AG04450 (cell line): Measurements from ENCODE around the gene FHIT. TPM values are rescaled to one million over a fixed set of nuclear protein-coding genes. Genes with fewer than 3 reads are reported as not detected.

Experiments used
- CTCF ChIA-PET: fragments of 300-600, 350-600 bp; formaldehyde crosslinking; extraction: SDS; loops from one replicate; lab custom pipeline; 2022; ENCODE audit warnings: antibody characterized with exemption, inconsistent platforms; lab: Charles Lee
- POLR2A ChIA-PET: fragments of 350-600 bp; formaldehyde crosslinking; extraction: SDS; loops from one replicate; lab custom pipeline; 2021; ENCODE audit warnings: antibody characterized with exemption, inconsistent platforms; lab: Yijun Ruan, JAX
- DNase-seq: peaks from one replicate; pipeline ENCODE4 v3.0.0-alpha.2; 2011; ENCODE audit warnings: low read depth, low spot score
- H3K27ac ChIP-seq: one replicate; pipeline ENCODE4 v1.5.1; 2012; ENCODE audit warnings: low read depth, low read length, control low read depth
- H3K27me3 ChIP-seq: one replicate; pipeline ENCODE4 v1.6.0; 2012; ENCODE audit warnings: low read length; ENCODE audit not compliant: control insufficient read depth, insufficient read depth
- H3K4me3 ChIP-seq: 2 replicates; pipeline ENCODE4 v1.5.1; 2011; ENCODE audit warnings: mild to moderate bottlenecking, low read depth, low read length, control low read depth
- H3K9me3 ChIP-seq: 2 replicates; pipeline ENCODE4 v1.5.1; 2012; ENCODE audit warnings: low read length; ENCODE audit not compliant: control insufficient read depth, insufficient read depth
- polyA plus RNA-seq: library from polyadenylated mRNA; depleted of rRNA; stranded (reverse); fragments of >200 nt; gene quantifications from 2 replicates; pipeline ENCODE4 v1.2.3, GENCODE V29; 2011
- small RNA-seq: library from RNA; depleted of rRNA; stranded (forward); fragments of <200 nt; gene quantifications from one replicate; pipeline ENCODE3, GENCODE V24; 2012; ENCODE audit warnings: low read depth; ENCODE audit not compliant: insufficient read length
- TF ChIP-seq, protein P1 (sequence below): IDR thresholded peaks from 2 replicates; pipeline ENCODE4 v1.5.1; 2011; ENCODE audit warnings: low read depth, low read length, control low read depth, inconsistent platforms

Gene FHIT
- polyA plus RNA-seq, 1 experiment, result 0.17 TPM

- Histone ChIP-seq H3K4me3 (no peak overlapping the region), H3K9me3 (no peaks in the 10 kb centered on the region; the same call in 1 of the 2 replicates), H3K27ac (no peak overlapping the region), H3K27me3 (peaks cover 2% of the 10 kb centered on the region)
- TF ChIP-seq, protein P1, sequence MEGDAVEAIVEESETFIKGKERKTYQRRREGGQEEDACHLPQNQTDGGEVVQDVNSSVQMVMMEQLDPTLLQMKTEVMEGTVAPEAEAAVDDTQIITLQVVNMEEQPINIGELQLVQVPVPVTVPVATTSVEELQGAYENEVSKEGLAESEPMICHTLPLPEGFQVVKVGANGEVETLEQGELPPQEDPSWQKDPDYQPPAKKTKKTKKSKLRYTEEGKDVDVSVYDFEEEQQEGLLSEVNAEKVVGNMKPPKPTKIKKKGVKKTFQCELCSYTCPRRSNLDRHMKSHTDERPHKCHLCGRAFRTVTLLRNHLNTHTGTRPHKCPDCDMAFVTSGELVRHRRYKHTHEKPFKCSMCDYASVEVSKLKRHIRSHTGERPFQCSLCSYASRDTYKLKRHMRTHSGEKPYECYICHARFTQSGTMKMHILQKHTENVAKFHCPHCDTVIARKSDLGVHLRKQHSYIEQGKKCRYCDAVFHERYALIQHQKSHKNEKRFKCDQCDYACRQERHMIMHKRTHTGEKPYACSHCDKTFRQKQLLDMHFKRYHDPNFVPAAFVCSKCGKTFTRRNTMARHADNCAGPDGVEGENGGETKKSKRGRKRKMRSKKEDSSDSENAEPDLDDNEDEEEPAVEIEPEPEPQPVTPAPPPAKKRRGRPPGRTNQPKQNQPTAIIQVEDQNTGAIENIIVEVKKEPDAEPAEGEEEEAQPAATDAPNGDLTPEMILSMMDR, result no peak
- ChIA-PET POLR2A (no interaction called here), CTCF (interaction anchor here (0.6 to 0.7 kb wide), 2 partner anchors 223 to 391 kb away, joined by 3 to 7 read pairs; no protein-coding TSS in a partner anchor)
- DNase-seq, result no peak
Observed at GRCh38 chr3:59699648-59700320, 1551.5 kb downstream of the FHIT start.

Small RNA genes lying within 50 kb of the gene (small RNA-seq; reads per million reads assigned to genes)
- not detected for gene MIR548BB
- gene RF00012, result not detected
